ENCODE measurements around the gene ZNF302. TPM values are rescaled to one million over a fixed set of nuclear protein-coding genes. Genes with fewer than 3 reads are reported as not detected.

Gene ZNF302
- total RNA-seq, 1 experiment from 2014 or later, result 15.9 TPM

DNA sequence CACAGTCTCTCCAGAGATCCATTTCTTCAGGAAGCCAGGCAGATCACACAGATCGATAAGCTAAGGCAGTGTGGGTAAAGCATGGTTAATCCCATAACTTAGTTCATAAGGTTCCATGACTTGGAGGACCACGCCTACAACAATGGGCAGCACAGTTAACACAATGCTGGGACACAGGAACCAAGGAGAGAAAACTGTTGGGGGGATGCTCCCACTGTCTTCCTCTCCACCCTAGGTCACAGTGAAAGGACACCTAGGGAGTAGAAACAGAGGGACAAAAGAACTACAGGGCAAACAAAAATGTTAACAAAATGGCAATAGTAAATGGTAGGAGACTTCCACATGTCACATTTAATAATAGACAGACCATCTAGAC is 35.8 kb downstream of the ZNF302 start:
- ChIA-PET CTCF (no interaction called here), POLR2A (ENCODE audit: unreplicated experiment) (no interaction called here)
- no peak for TF ChIP-seq EZH2 (IDR thresholded peaks at IDR 0.05; ENCODE audit: low read length, unreplicated experiment)
- TF ChIP-seq CTCF (conservative IDR thresholded peaks at IDR 0.05; ENCODE audit: low read depth, low read length), result no peak
- no peak for TF ChIP-seq EZH2phosphoT487 (IDR thresholded peaks at IDR 0.05; ENCODE audit: borderline replicate concordance, low read length)
- H3K9me3 ChIP-seq (ENCODE audit: low read length), result peaks cover 9% of the 10 kb centered on the region; the same call in 1 of the 2 replicates
- H3K36me3 ChIP-seq (ENCODE audit: low read depth, low read length), result no peaks in the 10 kb centered on the region
- no peaks in the 10 kb centered on the region for H4K20me1 ChIP-seq (ENCODE audit: low read length)
- H3K4me1 ChIP-seq (ENCODE audit: insufficient read depth, low read length), result no peaks in the 10 kb centered on the region
- no peaks in the 10 kb centered on the region for H3K9me2 ChIP-seq (replicated peaks; ENCODE audit: low read length)
- no peaks in the 10 kb centered on the region; the same call in 1 of the 2 replicates for H3K27me3 ChIP-seq (ENCODE audit: low read length)
- no peaks in the 10 kb centered on the region for H3K79me2 ChIP-seq (ENCODE audit: low read length)
- no peak overlapping the region for H3K4me3 ChIP-seq (ENCODE audit: low read length)
- ATAC-seq (no peak), DNase-seq (no peak)
- BruUV-seq (replicated peaks), result no TSS peak
- H3K4me2 ChIP-seq (ENCODE audit: low read length), result no peak overlapping the region
- no peaks in the 10 kb centered on the region for H3F3A ChIP-seq (ENCODE audit: low read length, unreplicated experiment)
- H2AFZ ChIP-seq (ENCODE audit: low read length), result no peak overlapping the region
- no peak overlapping the region for H3K9ac ChIP-seq (ENCODE audit: low read length)
- intact Hi-C loops (cut with micrococcal nuclease), result no loop called here
- H3K27ac ChIP-seq (ENCODE audit: low read length), result no peak overlapping the region

DNA sequence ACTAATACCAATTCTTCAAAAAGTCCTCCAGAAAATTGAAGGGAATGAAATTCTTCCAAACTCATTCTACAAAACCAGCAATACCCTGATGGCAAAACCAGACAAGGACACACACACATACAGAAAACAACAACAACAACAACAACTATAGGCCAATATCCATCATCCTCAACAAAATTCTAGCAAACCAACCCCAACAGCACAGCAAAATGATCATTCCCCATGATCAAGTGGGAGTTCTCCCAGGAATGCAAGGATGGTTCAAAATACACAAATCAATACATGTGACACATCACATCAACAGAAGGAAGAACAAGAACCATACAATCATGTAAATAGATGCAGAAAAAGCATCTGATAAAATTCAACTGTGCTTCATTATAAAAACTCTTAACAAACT is 37.9 kb downstream of the ZNF302 start:
- Histone ChIP-seq H3K9me2 (replicated peaks; ENCODE audit: low read length) (no peaks in the 10 kb centered on the region), H3K9me3 (ENCODE audit: low read length) (peaks cover 9% of the 10 kb centered on the region; the same call in 1 of the 2 replicates), H3K36me3 (ENCODE audit: low read depth, low read length) (no peaks in the 10 kb centered on the region), H3F3A (ENCODE audit: low read length, unreplicated experiment) (no peaks in the 10 kb centered on the region), H3K4me1 (ENCODE audit: insufficient read depth, low read length) (no peaks in the 10 kb centered on the region), H2AFZ (ENCODE audit: low read length) (no peak overlapping the region), H4K20me1 (ENCODE audit: low read length) (no peaks in the 10 kb centered on the region), H3K4me2 (ENCODE audit: low read length) (no peak overlapping the region), H3K79me2 (ENCODE audit: low read length) (no peaks in the 10 kb centered on the region), H3K27me3 (ENCODE audit: low read length) (no peaks in the 10 kb centered on the region; the same call in 1 of the 2 replicates), H3K4me3 (ENCODE audit: low read length) (no peak overlapping the region), H3K9ac (ENCODE audit: low read length) (no peak overlapping the region), H3K27ac (ENCODE audit: low read length) (no peak overlapping the region)
- no peak for ATAC-seq
- BruUV-seq (replicated peaks), result no TSS peak
- ChIA-PET CTCF (no interaction called here), POLR2A (ENCODE audit: unreplicated experiment) (no interaction called here)
- intact Hi-C loops (cut with micrococcal nuclease), result no loop called here
- DNase-seq, result no peak
- TF ChIP-seq EZH2 (IDR thresholded peaks at IDR 0.05; ENCODE audit: low read length, unreplicated experiment) (no peak), CTCF (conservative IDR thresholded peaks at IDR 0.05; ENCODE audit: low read depth, low read length) (no peak), EZH2phosphoT487 (IDR thresholded peaks at IDR 0.05; ENCODE audit: borderline replicate concordance, low read length) (no peak)

DNA sequence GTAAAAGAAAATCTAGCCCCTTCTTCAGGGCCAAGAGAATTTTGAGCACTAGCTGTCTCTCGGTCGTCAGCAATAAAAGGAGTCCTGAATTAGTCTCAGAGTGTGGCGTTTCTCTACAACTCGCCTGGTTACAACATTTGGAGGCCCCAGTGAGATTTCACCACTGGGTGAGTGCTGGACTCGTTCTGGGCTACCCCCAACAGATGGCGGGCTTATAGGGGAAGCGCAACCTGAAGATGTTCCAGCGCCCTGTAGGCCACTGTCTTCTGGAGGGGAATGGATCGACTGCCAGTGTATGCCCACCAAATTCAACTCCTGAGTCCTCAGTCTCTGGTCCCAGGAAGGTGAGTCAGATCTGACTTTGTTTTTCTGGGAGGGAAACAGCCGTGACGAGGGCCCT is 44.9 kb downstream of the ZNF302 start:
- H3K27me3 ChIP-seq (ENCODE audit: low read length), result no peaks in the 10 kb centered on the region; the same call in 1 of the 2 replicates
- no peak overlapping the region for H3K4me3 ChIP-seq (ENCODE audit: low read length)
- DNase-seq (peak; percentile 27), ATAC-seq (no peak)
- no peaks in the 10 kb centered on the region for H3K79me2 ChIP-seq (ENCODE audit: low read length)
- TF ChIP-seq CTCF (conservative IDR thresholded peaks at IDR 0.05; ENCODE audit: low read depth, low read length) (no peak), EZH2 (IDR thresholded peaks at IDR 0.05; ENCODE audit: low read length, unreplicated experiment) (no peak), EZH2phosphoT487 (IDR thresholded peaks at IDR 0.05; ENCODE audit: borderline replicate concordance, low read length) (no peak)
- no peaks in the 10 kb centered on the region for H3K9me2 ChIP-seq (replicated peaks; ENCODE audit: low read length)
- H3F3A ChIP-seq (ENCODE audit: low read length, unreplicated experiment), result no peaks in the 10 kb centered on the region
- H3K36me3 ChIP-seq (ENCODE audit: low read depth, low read length), result no peaks in the 10 kb centered on the region
- no peak overlapping the region for H3K27ac ChIP-seq (ENCODE audit: low read length)
- no peaks in the 10 kb centered on the region for H3K4me1 ChIP-seq (ENCODE audit: insufficient read depth, low read length)
- no peak overlapping the region for H3K4me2 ChIP-seq (ENCODE audit: low read length)
- intact Hi-C loops (cut with micrococcal nuclease), result no loop called here
- POLR2A ChIA-PET (ENCODE audit: unreplicated experiment), result no interaction called here
- no peaks in the 10 kb centered on the region for H4K20me1 ChIP-seq (ENCODE audit: low read length)
- no peaks in the 10 kb centered on the region for H3K9me3 ChIP-seq (ENCODE audit: low read length)
- H3K9ac ChIP-seq (ENCODE audit: low read length), result no peak overlapping the region
- BruUV-seq (replicated peaks), result no TSS peak
- no peak overlapping the region for H2AFZ ChIP-seq (ENCODE audit: low read length)
- CTCF ChIA-PET, result no interaction called here

Measured in PC-3 (cell line).